Ovary (tissue), 9 donors: Measurements from ENCODE around the gene SLC5A11. TPM values are rescaled to one million over a fixed set of nuclear protein-coding genes. Genes with fewer than 3 reads are reported as not detected.
"Not testable (repeated sequence)": the region's sequence is repeated elsewhere in the genome, so short reads cannot be mapped to it uniquely, and the experiment has no call there.

Source experiments
- DNase-seq, 5 donors: peaks; one replicate each; pipeline ENCODE4 v3.0.0-alpha.2; 2019 to 2020
- H3K27ac ChIP-seq, 2 donors: fragments of 200-600 bp; one replicate each; pipeline versions ENCODE4 v1.5.1 to v1.8.0; 2019 to 2022
- H3K27me3 ChIP-seq: fragments of 200-600 bp; one replicate; pipeline ENCODE4 v1.8.0; 2022
- H3K36me3 ChIP-seq: fragments of 200-600 bp; sonication (generic); one replicate; pipeline ENCODE4 v1.5.1; 2019
- H3K4me1 ChIP-seq: one replicate; pipeline ENCODE4 v1.8.1; 2013; ENCODE audit warnings: mild to moderate bottlenecking, moderate library complexity; ENCODE audit not compliant: insufficient read depth
- H3K4me3 ChIP-seq: fragments of 200-600 bp; sonication (generic); one replicate; pipeline ENCODE4 v1.5.1; 2017
- H3K9me3 ChIP-seq, 2 donors: fragments of 200-600 bp in 1 of 2; sonication (generic) in 1 of 2; one replicate each; pipeline versions ENCODE4 v1.5.1 to v1.8.1; 2013 to 2019; ENCODE audit warnings: mild to moderate bottlenecking in 1 of 2, moderate library complexity in 1 of 2
- EP300 ChIP-seq: sonication (generic); formaldehyde crosslinking; IDR thresholded peaks from one replicate; pipeline ENCODE4 v1.6.1; 2017; ENCODE audit warnings: antibody characterized with exemption
- POLR2A ChIP-seq: fragments of 450-650 bp; IDR thresholded peaks from one replicate; pipeline ENCODE4 v1.6.1; 2017; ENCODE audit warnings: antibody characterized with exemption, mild to moderate bottlenecking, moderate library complexity
- WGBS, 3 donors: extraction: QIAGEN DNeasy Blood & Tissue Kit in 1 of 3; methylation state at CpG; one replicate each; pipeline versions ENCODE4 v1.1.5 to v1.1.7; 2013 to 2017; 5-methylcytosine and 5-hydroxymethylcytosine counted together
- intact Hi-C, 4 donors: fragments of 100-400 bp; cut with DNase I; formaldehyde crosslinking; loops; one replicate each; pipeline versions ENCODE4 v1.11.0 to v1.15.1; 2022 to 2023
- polyA plus RNA-seq, 2 donors: library from polyadenylated mRNA; stranded (reverse); fragments of 200-250 nt in 1 of 2; fragments of 350-450 nt in 1 of 2; fragmentation: Illumina TruSeq in 1 of 2; extraction: RNeasy Lipid Tissue Mini Kit (QIAGEN cat#74804) in 1 of 2; gene quantifications; one replicate each; pipeline ENCODE4 v1.2.3, GENCODE V29; 2013 to 2014
- total RNA-seq, 7 donors: library from RNA; depleted of rRNA in 2 of 7; stranded (reverse); fragments of >200 nt in 2 of 7; fragmentation: NEBNext Ultra II Directional in 3 of 7; extraction: Animal tissue kit (Norgen Biotek cat#: 25700) in 3 of 7; gene quantifications; one replicate each; pipeline versions ENCODE4 v1.1.0 to v1.2.4, GENCODE V29; 2016 to 2023
- TF ChIP-seq, protein P1 (sequence below), 3 donors: fragments of 450-650 bp in 2 of 3; fragments of 200-600 bp in 1 of 3; IDR thresholded peaks; one replicate each; pipeline versions ENCODE4 v1.5.1 to v1.8.0; 2016 to 2022; ENCODE audit warnings: antibody characterized with exemption in 3 of 3, mild to moderate bottlenecking in 1 of 3
- donor health status: DM: no; HTN: no; CAD: no; lungs with moderate emphysema.
- donor health status: DM: no; HTN: no; CAD: no.
- donor health status: Bipolar disorder and iron deficiency.
- donor health status: DM: yes; HTN: yes; CAD: no.
- donor health status: DM: no; HTN: no; CAD: no.
- donor health status: DM: yes; HTN: yes; CAD: no.

The SLC5A11 gene
- total and polyA plus RNA-seq, 9 donors: 0.04 to 0.50 (median 0.28) TPM; not detected in 5

DNA sequence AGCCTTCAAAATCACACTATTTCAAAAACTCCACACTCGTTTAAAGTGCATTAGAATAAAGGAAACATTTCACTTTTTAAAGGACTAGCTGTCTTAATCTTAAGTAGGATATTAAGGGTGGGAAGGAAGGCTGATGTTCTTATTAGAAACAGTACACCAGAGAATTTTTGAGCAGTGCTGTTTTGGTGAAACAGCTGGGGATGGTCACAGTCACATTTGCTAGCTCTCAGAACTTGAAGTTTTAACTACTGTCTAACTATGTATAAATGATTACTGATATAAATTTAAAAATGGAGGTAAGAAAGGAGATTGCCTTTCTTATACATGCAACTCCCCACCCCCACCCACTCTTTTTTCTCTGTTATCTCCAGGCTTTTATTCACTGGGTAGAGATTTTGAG is 38.5 kb upstream of the SLC5A11 start:
- intact Hi-C loops: no loop called here
- no peaks in the 10 kb centered on the region for H3K4me1 ChIP-seq
- TF ChIP-seq POLR2A (no peak), EP300 (no peak)
- TF ChIP-seq, protein P1, sequence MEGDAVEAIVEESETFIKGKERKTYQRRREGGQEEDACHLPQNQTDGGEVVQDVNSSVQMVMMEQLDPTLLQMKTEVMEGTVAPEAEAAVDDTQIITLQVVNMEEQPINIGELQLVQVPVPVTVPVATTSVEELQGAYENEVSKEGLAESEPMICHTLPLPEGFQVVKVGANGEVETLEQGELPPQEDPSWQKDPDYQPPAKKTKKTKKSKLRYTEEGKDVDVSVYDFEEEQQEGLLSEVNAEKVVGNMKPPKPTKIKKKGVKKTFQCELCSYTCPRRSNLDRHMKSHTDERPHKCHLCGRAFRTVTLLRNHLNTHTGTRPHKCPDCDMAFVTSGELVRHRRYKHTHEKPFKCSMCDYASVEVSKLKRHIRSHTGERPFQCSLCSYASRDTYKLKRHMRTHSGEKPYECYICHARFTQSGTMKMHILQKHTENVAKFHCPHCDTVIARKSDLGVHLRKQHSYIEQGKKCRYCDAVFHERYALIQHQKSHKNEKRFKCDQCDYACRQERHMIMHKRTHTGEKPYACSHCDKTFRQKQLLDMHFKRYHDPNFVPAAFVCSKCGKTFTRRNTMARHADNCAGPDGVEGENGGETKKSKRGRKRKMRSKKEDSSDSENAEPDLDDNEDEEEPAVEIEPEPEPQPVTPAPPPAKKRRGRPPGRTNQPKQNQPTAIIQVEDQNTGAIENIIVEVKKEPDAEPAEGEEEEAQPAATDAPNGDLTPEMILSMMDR (IDR thresholded peaks at IDR 0.05): no peak
- H3K36me3 ChIP-seq: no peaks in the 10 kb centered on the region
- H3K27ac ChIP-seq: no peak overlapping the region
- H3K9me3 ChIP-seq: no peaks in the 10 kb centered on the region
- H3K4me3 ChIP-seq: no peak overlapping the region
- no peak for DNase-seq
- WGBS, 3 donors: 23 to 38% (median 29%) methylated on average over 1 of the region's 1 CpG
- no peaks in the 10 kb centered on the region for H3K27me3 ChIP-seq

DNA sequence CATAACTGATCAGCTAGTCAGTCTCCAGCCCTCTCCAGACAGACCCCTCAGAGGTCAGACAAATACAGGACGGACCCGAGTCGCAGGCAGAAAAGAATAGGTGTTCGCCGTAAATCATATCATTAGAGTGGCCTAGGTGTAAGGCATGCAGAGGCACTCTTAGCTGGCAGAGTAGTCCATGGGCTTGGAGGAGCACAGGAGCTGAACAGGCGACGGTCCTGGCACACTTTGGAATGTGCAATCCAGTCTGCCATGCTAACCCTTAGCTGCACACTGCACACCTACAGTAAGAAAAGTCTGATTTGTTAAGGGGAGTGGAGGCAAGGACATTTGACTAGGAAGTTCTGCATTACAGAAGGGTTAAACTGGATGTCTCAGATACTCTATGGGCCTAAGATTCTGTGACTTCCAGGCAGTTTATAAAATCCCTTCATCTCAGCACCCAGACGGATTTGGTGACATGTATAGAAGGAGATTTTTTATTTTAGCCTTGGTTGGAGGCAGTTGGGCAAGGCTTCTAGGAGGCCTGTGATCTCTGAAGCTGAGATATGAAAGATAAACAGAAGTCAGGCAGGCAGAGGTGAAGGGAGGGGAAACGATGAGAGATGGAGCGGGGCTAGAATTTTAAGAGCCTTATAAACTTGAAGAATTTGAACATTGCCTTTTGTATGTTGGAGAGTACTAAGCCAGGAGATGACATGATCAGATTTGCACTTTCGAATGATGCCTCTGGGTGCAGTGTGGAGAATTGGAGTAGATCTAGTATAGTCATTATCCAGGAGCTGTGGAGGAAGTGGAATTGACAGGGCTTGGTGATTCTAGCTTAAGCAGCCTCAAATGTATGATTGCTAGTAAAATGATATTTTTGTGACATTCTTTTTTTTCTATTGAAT is 34.6 kb upstream of the SLC5A11 start:
- no peak for DNase-seq
- H3K4me3 ChIP-seq: no peak overlapping the region
- no peak for TF ChIP-seq EP300
- TF ChIP-seq, protein P1 (IDR thresholded peaks at IDR 0.05): no peak
- TF ChIP-seq POLR2A: no peak
- H3K27ac ChIP-seq: no peak overlapping the region
- H3K27me3 ChIP-seq: no peaks in the 10 kb centered on the region
- peaks cover 4% of the 10 kb centered on the region for H3K4me1 ChIP-seq
- no peaks in the 10 kb centered on the region for H3K36me3 ChIP-seq
- WGBS, 3 donors: 73 to 77% (median 73%) methylated on average over 11 of the region's 11 CpGs
- no peaks in the 10 kb centered on the region for H3K9me3 ChIP-seq
- intact Hi-C loops: loop anchor here in 1 of 4 donors (10.0 kb wide), 1 partner anchor 236 kb away; no protein-coding TSS in a partner anchor

DNA sequence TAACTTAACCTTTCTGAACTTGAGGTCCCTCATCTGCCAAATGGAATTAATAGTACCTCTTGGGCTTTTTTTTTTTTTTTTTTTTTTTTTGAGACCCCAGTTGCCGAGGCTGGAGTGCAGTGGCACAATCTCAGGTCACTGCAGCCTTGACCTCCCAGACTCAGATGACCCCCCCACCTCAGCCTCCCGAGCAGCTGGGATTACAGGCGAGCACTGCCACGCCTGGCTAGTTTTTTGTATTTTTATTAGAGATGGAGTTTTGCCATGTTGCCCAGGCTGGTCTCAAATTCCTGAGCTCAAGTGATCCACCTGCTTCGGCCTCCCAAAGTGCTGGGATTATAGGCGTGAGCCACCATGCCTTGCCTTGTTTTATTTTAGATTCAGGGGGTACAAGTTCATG is 33.0 kb upstream of the SLC5A11 start:
- not testable (repeated sequence) for H3K4me1 ChIP-seq, H3K4me3 ChIP-seq, H3K27me3 ChIP-seq, H3K36me3 ChIP-seq, H3K27ac ChIP-seq, H3K9me3 ChIP-seq
- WGBS, 3 donors: 55 to 80% (median 56%) methylated on average over 6 of the region's 6 CpGs
- peak in 1 of 5 donors; percentile 51 for DNase-seq
- intact Hi-C loops: loop anchor here in 1 of 4 donors (10.0 kb wide), 1 partner anchor 238 kb away; no protein-coding TSS in a partner anchor

DNA sequence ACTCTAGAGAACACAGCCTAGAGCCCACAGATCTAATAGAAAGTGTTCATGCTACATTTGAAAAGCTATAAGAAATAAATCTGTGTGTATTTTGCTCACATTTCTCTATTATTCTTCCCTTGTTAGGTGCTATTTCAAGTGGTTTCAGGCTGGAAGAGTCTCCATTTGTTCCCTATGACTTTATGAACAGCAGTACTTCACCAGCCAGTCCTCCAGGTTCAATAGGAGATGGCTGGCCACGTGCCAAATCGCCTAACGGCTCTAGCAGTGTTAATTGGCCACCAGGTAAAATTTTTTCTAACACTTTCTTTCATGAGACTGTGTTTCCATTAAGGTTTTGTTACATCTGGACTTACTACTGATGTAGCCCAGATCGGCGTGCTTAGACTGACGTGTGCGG is 30.7 kb upstream of the SLC5A11 start:
- TF ChIP-seq, protein P1 (IDR thresholded peaks at IDR 0.05): no peak
- TF ChIP-seq POLR2A: no peak
- TF ChIP-seq EP300: no peak
- Histone ChIP-seq H3K4me3 (no peak overlapping the region), H3K4me1 (peaks cover 4% of the 10 kb centered on the region), H3K27ac (no peak overlapping the region), H3K36me3 (no peaks in the 10 kb centered on the region), H3K27me3 (no peaks in the 10 kb centered on the region), H3K9me3 (no peaks in the 10 kb centered on the region)
- intact Hi-C loops: loop anchor here in 1 of 4 donors (10.0 kb wide), 1 partner anchor 240 kb away; no protein-coding TSS in a partner anchor
- WGBS, 3 donors: 86 to 89% (median 87%) methylated on average over 7 of the region's 7 CpGs
- DNase-seq: no peak

DNA sequence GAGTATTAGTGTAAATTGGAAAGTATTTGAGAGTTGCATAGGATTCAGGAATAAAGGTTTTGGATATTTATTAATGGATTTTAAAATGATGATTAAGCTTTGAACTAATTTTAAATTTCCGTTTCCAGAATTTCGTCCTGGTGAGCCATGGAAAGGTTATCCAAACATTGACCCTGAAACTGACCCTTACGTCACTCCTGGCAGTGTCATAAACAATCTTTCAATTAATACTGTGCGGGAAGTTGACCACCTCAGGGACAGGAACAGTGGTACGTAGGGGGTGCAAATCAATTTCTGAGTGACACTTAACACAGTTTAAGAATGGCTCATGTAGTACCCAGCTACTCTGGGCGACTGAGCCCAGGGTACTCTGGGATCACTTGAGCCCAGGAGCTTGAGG is 29.1 kb upstream of the SLC5A11 start:
- intact Hi-C loops: loop anchor here in 1 of 4 donors (10.0 kb wide), 1 partner anchor 242 kb away; no protein-coding TSS in a partner anchor
- no peak for DNase-seq
- Histone ChIP-seq H3K27me3 (no peaks in the 10 kb centered on the region), H3K4me3 (no peak overlapping the region), H3K27ac (no peak overlapping the region), H3K4me1 (peaks cover 4% of the 10 kb centered on the region), H3K9me3 (no peaks in the 10 kb centered on the region), H3K36me3 (no peaks in the 10 kb centered on the region)
- WGBS, 3 donors: 68 to 80% (median 71%) methylated on average over 6 of the region's 6 CpGs
- TF ChIP-seq, protein P1 (IDR thresholded peaks at IDR 0.05): no peak
- TF ChIP-seq EP300 (no peak), POLR2A (no peak)
